Measurements from ENCODE around the gene APBB2. TPM values are rescaled to one million over a fixed set of nuclear protein-coding genes. Genes with fewer than 3 reads are reported as not detected.
A peak's percentile ranks its signal among the peaks of the same experiment; 100 is the strongest.

Gene APBB2
- total RNA-seq, 1 experiment from 2014 or later = 80.7 TPM

DNA sequence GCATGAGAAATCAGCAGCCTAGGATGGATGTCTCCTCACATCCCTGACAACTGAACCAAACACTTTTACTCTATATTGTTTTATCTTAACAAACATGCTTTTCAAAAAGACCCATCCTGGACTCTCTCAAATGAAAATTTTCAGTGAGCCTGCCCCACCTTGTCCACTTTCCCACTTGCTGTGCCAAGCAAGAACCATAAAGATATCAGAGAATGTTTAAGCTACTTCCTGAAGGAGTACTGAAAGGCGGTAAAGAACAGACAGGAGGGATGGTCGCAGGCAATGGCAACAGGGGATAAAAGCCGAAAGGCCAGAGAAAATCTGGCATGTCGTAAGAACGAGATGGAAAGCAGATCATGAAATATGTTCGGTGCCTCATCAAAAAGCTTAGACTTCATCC, 10.5 kb downstream of the APBB2 start:
- H3K9me3 Mint-ChIP-seq (ENCODE audit: unreplicated experiment) = peaks cover 4% of the 10 kb centered on the region
- TF ChIP-seq, protein P1, sequence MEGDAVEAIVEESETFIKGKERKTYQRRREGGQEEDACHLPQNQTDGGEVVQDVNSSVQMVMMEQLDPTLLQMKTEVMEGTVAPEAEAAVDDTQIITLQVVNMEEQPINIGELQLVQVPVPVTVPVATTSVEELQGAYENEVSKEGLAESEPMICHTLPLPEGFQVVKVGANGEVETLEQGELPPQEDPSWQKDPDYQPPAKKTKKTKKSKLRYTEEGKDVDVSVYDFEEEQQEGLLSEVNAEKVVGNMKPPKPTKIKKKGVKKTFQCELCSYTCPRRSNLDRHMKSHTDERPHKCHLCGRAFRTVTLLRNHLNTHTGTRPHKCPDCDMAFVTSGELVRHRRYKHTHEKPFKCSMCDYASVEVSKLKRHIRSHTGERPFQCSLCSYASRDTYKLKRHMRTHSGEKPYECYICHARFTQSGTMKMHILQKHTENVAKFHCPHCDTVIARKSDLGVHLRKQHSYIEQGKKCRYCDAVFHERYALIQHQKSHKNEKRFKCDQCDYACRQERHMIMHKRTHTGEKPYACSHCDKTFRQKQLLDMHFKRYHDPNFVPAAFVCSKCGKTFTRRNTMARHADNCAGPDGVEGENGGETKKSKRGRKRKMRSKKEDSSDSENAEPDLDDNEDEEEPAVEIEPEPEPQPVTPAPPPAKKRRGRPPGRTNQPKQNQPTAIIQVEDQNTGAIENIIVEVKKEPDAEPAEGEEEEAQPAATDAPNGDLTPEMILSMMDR (IDR thresholded peaks at IDR 0.05; ENCODE audit: insufficient read depth in 1 of 2, low read depth in 1 of 2, low read length in 1 of 2, severe bottlenecking in 1 of 2, unreplicated experiment in 1 of 2) = no peak
- no peaks in the 10 kb centered on the region for H3K9me3 ChIP-seq
- no peak for DNase-seq
- peaks cover 41% of the 10 kb centered on the region for H3K4me1 ChIP-seq
- no peaks in the 10 kb centered on the region for H3K27me3 Mint-ChIP-seq (ENCODE audit: insufficient read depth, unreplicated experiment)
- H3K4me3 Mint-ChIP-seq (ENCODE audit: unreplicated experiment) = no peak overlapping the region
- peak overlapping the region; percentile 10 for H3K27ac Mint-ChIP-seq (ENCODE audit: unreplicated experiment)
- H3K36me3 ChIP-seq (ENCODE audit: control insufficient read depth, insufficient read depth, low read length) = no peaks in the 10 kb centered on the region; the same call in 1 of the 2 replicates
- H3K36me3 Mint-ChIP-seq (ENCODE audit: insufficient read depth, unreplicated experiment) = peaks cover 16% of the 10 kb centered on the region
- no peak overlapping the region for H3K4me3 ChIP-seq (ENCODE audit: low read depth, low read length)
- H3K4me1 Mint-ChIP-seq (ENCODE audit: low read depth, unreplicated experiment) = peaks cover 59% of the 10 kb centered on the region
- H3K27me3 ChIP-seq (replicated peaks; ENCODE audit: control insufficient read depth, insufficient read depth, low read length) = no peaks in the 10 kb centered on the region
- intact Hi-C loops (cut with micrococcal nuclease; ENCODE audit: unreplicated experiment) = no loop called here
- POLR2A ChIA-PET = no interaction called here
- no TSS peak for BruUV-seq (replicated peaks)
- CTCF ChIA-PET = no interaction called here

GRCh38 chr4:41202820-41203568, 11.3 kb downstream of the APBB2 start:
- no TSS peak for BruUV-seq (replicated peaks)
- H3K4me3 ChIP-seq (ENCODE audit: low read depth, low read length) = no peak overlapping the region
- H3K4me1 ChIP-seq = peaks cover 33% of the 10 kb centered on the region
- no peak for DNase-seq
- Mint-ChIP-seq H3K27ac (ENCODE audit: unreplicated experiment) (no peak overlapping the region), H3K4me1 (ENCODE audit: low read depth, unreplicated experiment) (peaks cover 50% of the 10 kb centered on the region), H3K36me3 (ENCODE audit: insufficient read depth, unreplicated experiment) (peaks cover 12% of the 10 kb centered on the region), H3K4me3 (ENCODE audit: unreplicated experiment) (no peak overlapping the region), H3K27me3 (ENCODE audit: insufficient read depth, unreplicated experiment) (no peaks in the 10 kb centered on the region), H3K9me3 (ENCODE audit: unreplicated experiment) (no peaks in the 10 kb centered on the region)
- no peaks in the 10 kb centered on the region for H3K9me3 ChIP-seq
- ChIA-PET POLR2A (no interaction called here), CTCF (no interaction called here)
- intact Hi-C loops (cut with micrococcal nuclease; ENCODE audit: unreplicated experiment) = no loop called here
- no peaks in the 10 kb centered on the region for H3K27me3 ChIP-seq (replicated peaks; ENCODE audit: control insufficient read depth, insufficient read depth, low read length)
- TF ChIP-seq, protein P1 (IDR thresholded peaks at IDR 0.05; ENCODE audit: insufficient read depth in 1 of 2, low read depth in 1 of 2, low read length in 1 of 2, severe bottlenecking in 1 of 2, unreplicated experiment in 1 of 2) = no peak
- H3K36me3 ChIP-seq (ENCODE audit: control insufficient read depth, insufficient read depth, low read length) = no peaks in the 10 kb centered on the region; the same call in 1 of the 2 replicates

DNA sequence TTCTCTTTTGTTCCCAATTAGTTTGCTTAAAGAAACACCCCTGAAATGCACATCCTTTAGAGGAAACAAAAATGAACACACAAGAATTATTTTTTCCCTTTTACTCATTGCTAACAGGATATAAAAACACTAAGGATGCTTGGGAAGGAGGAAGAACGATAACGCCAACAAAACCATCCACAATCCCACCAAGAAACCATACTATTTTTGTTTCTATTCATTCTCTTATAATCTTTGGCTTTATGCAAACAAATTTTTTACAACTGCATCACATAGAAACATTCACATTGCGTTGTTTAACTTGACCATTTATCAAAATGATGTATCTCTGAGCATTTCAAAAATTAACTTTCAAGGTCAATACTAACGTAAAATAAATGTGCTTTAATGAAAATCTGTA, 12.0 kb downstream of the APBB2 start:
- peaks cover 44% of the 10 kb centered on the region for H3K4me1 Mint-ChIP-seq (ENCODE audit: low read depth, unreplicated experiment)

More for the DNA sequence above, 12.0 kb downstream of the APBB2 start:
- Mint-ChIP-seq H3K36me3 (ENCODE audit: insufficient read depth, unreplicated experiment) (peaks cover 11% of the 10 kb centered on the region), H3K27ac (ENCODE audit: unreplicated experiment) (no peak overlapping the region), H3K4me3 (ENCODE audit: unreplicated experiment) (no peak overlapping the region), H3K9me3 (ENCODE audit: unreplicated experiment) (no peaks in the 10 kb centered on the region), H3K27me3 (ENCODE audit: insufficient read depth, unreplicated experiment) (no peaks in the 10 kb centered on the region)
- CTCF ChIA-PET = no interaction called here
- Histone ChIP-seq H3K4me1 (peaks cover 31% of the 10 kb centered on the region), H3K36me3 (ENCODE audit: control insufficient read depth, insufficient read depth, low read length) (no peaks in the 10 kb centered on the region; the same call in 1 of the 2 replicates), H3K4me3 (ENCODE audit: low read depth, low read length) (no peak overlapping the region), H3K27me3 (replicated peaks; ENCODE audit: control insufficient read depth, insufficient read depth, low read length) (no peaks in the 10 kb centered on the region), H3K9me3 (no peaks in the 10 kb centered on the region)
- intact Hi-C loops (cut with micrococcal nuclease; ENCODE audit: unreplicated experiment) = no loop called here
- TF ChIP-seq, protein P1 (IDR thresholded peaks at IDR 0.05; ENCODE audit: insufficient read depth in 1 of 2, low read depth in 1 of 2, low read length in 1 of 2, severe bottlenecking in 1 of 2, unreplicated experiment in 1 of 2) = no peak
- DNase-seq = no peak
- POLR2A ChIA-PET = no interaction called here
- no TSS peak for BruUV-seq (replicated peaks)

Data from Caco-2 (cell line).